Thyroid gland (tissue), 4 donors: Measurements from ENCODE around the gene CLK3. TPM values are rescaled to one million over a fixed set of nuclear protein-coding genes. Genes with fewer than 3 reads are reported as not detected.

Source experiments
- DNase-seq, 2 donors: peaks; one replicate each; pipeline ENCODE4 v3.0.0-alpha.2; 2019
- H3K27ac ChIP-seq, 3 donors: fragments of 200-600 bp; sonication (generic); 1 replicate in 2 of 3; 2 replicates in 1 of 3; pipeline ENCODE4 v1.5.1; 2016 to 2019; ENCODE audit warnings: mild to moderate bottlenecking in 1 of 3, moderate library complexity in 1 of 3
- H3K27me3 ChIP-seq: fragments of 200-600 bp; sonication (generic); one replicate; pipeline ENCODE4 v1.5.1; 2019
- H3K36me3 ChIP-seq, 2 donors: fragments of 200-600 bp; sonication (generic); one replicate each; pipeline ENCODE4 v1.5.1; 2016 to 2019
- H3K4me1 ChIP-seq, 2 donors: fragments of 200-600 bp; sonication (generic); one replicate each; pipeline ENCODE4 v1.5.1; 2017 to 2019
- H3K4me3 ChIP-seq, 3 donors: fragments of 200-600 bp; sonication (generic); replicated peaks in 1 of 3; 1 replicate in 2 of 3; 2 replicates in 1 of 3; pipeline ENCODE4 v1.5.1; 2016; ENCODE audit warnings: mild to moderate bottlenecking in 1 of 3
- H3K9me3 ChIP-seq: fragments of 200-600 bp; sonication (generic); one replicate; pipeline ENCODE4 v1.5.1; 2017
- CTCF ChIP-seq, 6 experiments: fragments of 200-600 bp in 3 of 6; fragments of 450-650 bp in 3 of 6; sonication (generic) in 3 of 6; IDR thresholded peaks; one replicate each; pipeline ENCODE4 v1.5.1; 2016 to 2019; ENCODE audit warnings: antibody characterized with exemption in 6 of 6, mild to moderate bottlenecking in 2 of 6, inconsistent platforms in 1 of 6, moderate library complexity in 1 of 6
- POLR2A ChIP-seq, 2 donors: fragments of 450-650 bp; IDR thresholded peaks; one replicate each; pipeline ENCODE4 v1.6.1; 2017; ENCODE audit warnings: antibody characterized with exemption in 2 of 2, mild to moderate bottlenecking in 2 of 2, moderate library complexity in 1 of 2
- WGBS, 2 donors: methylation state at CpG; one replicate each; pipeline ENCODE4 v1.1.5; 2017; 5-methylcytosine and 5-hydroxymethylcytosine counted together
- intact Hi-C: fragments of 100-400 bp; cut with DNase I; formaldehyde crosslinking; loops from one replicate; pipeline ENCODE4 v1.15.1; 2023
- total RNA-seq, 4 donors: library from RNA; depleted of rRNA; stranded (reverse); fragments of >200 nt; gene quantifications; one replicate each; pipeline ENCODE4 v1.2.3, GENCODE V29; 2016

Gene CLK3
- total RNA-seq, 4 donors from 2014 or later = 91.9 to 156 (median 120) TPM

GRCh38 chr15:74585191-74585590, 30.4 kb upstream of the CLK3 start:
- WGBS, 2 donors = 32 to 35% methylated on average over 3 of the region's 3 CpGs
- intact Hi-C loops = no loop called here
- H3K27ac ChIP-seq = no peak overlapping the region
- peaks cover 0 to 7% of the 10 kb centered on the region in 2 donors for H3K4me1 ChIP-seq
- H3K4me3 ChIP-seq = no peak overlapping the region
- no peaks in the 10 kb centered on the region for H3K9me3 ChIP-seq
- H3K27me3 ChIP-seq = no peaks in the 10 kb centered on the region
- no peak for TF ChIP-seq CTCF (IDR thresholded peaks at IDR 0.05)
- no peak for TF ChIP-seq POLR2A (IDR thresholded peaks at IDR 0.05)
- DNase-seq = peak; percentile 31 to 43
- H3K36me3 ChIP-seq = no peaks in the 10 kb centered on the region

- intact Hi-C loops = no loop called here
Measured at GRCh38 chr15:74585857-74586256, 29.8 kb upstream of the CLK3 start.

GRCh38 chr15:74589826-74590225, 25.8 kb upstream of the CLK3 start:
- H3K4me3 ChIP-seq = no peak overlapping the region
- intact Hi-C loops = no loop called here
- H3K27me3 ChIP-seq = no peaks in the 10 kb centered on the region
- peaks cover 0 to 11% of the 10 kb centered on the region in 2 donors for H3K36me3 ChIP-seq
- no peaks in the 10 kb centered on the region for H3K9me3 ChIP-seq
- WGBS, 2 donors = 94 to 96% methylated on average over 6 of the region's 6 CpGs
- no peak for DNase-seq
- no peak overlapping the region for H3K27ac ChIP-seq
- TF ChIP-seq POLR2A (IDR thresholded peaks at IDR 0.05) (no peak), CTCF (IDR thresholded peaks at IDR 0.05) (no peak)
- H3K4me1 ChIP-seq = peaks cover 0 to 20% of the 10 kb centered on the region in 2 donors

More at GRCh38 chr15:74585857-74586256, 29.8 kb upstream of the CLK3 start:
- Histone ChIP-seq H3K4me1 (peaks cover 0 to 7% of the 10 kb centered on the region in 2 donors), H3K4me3 (no peak overlapping the region), H3K27me3 (no peaks in the 10 kb centered on the region), H3K36me3 (peaks cover 0 to under 1% of the 10 kb centered on the region in 2 donors), H3K9me3 (no peaks in the 10 kb centered on the region), H3K27ac (no peak overlapping the region)
- no peak for DNase-seq
- WGBS, 2 donors = 87 to 93% methylated on average over 9 of the region's 9 CpGs
- TF ChIP-seq POLR2A (IDR thresholded peaks at IDR 0.05) (no peak), CTCF (IDR thresholded peaks at IDR 0.05) (no peak)

- H3K4me1 ChIP-seq = peaks cover 0 to 12% of the 10 kb centered on the region in 2 donors
- DNase-seq = no peak
- no peaks in the 10 kb centered on the region for H3K9me3 ChIP-seq
- no peaks in the 10 kb centered on the region for H3K27me3 ChIP-seq
- peaks cover 0 to 11% of the 10 kb centered on the region in 2 donors for H3K36me3 ChIP-seq
- no peak overlapping the region for H3K4me3 ChIP-seq
- no peak overlapping the region for H3K27ac ChIP-seq
- no peak for TF ChIP-seq POLR2A (IDR thresholded peaks at IDR 0.05)
- no peak for TF ChIP-seq CTCF (IDR thresholded peaks at IDR 0.05)
- intact Hi-C loops = no loop called here
- 84 to 91% methylated on average over 3 of the region's 3 CpGs for WGBS, 2 donors
Measured at GRCh38 chr15:74592222-74592621, 23.4 kb upstream of the CLK3 start.

- Histone ChIP-seq H3K4me3 (no peak overlapping the region), H3K27ac (no peak overlapping the region), H3K9me3 (no peaks in the 10 kb centered on the region), H3K4me1 (peaks cover 4 to 17% of the 10 kb centered on the region in 2 donors), H3K36me3 (peaks cover 0 to 11% of the 10 kb centered on the region in 2 donors), H3K27me3 (no peaks in the 10 kb centered on the region)
- intact Hi-C loops = no loop called here
- 61 to 66% methylated on average over 7 of the region's 7 CpGs for WGBS, 2 donors
- peak; percentile 31 to 58 for DNase-seq
- TF ChIP-seq POLR2A (IDR thresholded peaks at IDR 0.05) = no peak
- TF ChIP-seq CTCF (IDR thresholded peaks at IDR 0.05) = no peak
Measured at GRCh38 chr15:74593122-74593521, 22.5 kb upstream of the CLK3 start.
